Measurements from ENCODE around the gene CBLN3.

DNA sequence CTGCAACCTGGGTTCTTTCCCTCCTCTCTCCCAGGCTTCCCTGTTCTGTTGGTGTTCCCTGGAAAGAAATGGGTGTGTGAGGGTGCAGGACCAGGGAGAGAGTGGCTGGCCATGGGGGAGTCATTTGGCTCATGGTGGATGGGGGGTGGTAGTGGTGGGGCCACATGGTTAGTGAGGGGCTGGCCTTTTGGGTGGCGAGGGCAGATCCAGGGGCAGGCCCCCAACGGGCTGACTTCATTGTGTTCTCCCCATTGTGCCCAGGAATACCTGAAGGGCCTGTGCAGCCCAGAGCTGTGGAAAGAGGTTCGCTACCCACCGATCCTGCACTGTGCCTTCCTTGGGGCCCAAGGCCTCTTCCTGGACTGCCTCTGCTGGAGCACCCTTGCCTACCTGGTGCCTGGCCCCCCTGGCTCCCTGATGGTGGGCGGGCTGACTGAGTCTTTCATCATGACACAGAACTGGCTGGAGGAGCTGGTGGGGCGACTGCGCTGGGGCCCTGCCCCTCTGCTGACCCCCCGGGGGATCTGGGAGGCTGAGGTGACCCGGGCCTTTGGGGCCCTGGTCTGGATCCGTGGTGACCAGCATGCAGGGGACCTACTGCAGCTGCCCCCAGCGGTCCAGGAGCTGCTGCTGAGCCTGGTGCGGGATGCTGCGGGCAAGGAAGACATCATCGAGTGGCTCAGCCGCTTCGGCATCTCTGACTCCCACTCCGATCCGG, 21.7 kb downstream of the CBLN3 start:
- TF ChIP-seq CTCF (IDR thresholded peaks at IDR 0.05) (no peak), EZH2 (IDR thresholded peaks at IDR 0.05) (no peak)

Measured in neural progenitor cell (in vitro differentiated cells).